PFSK-1 (cell line): ENCODE results near the gene GSG1.

Experiments
- FOXP2 ChIP-seq: optimal IDR thresholded peaks from 2 replicates; pipeline ENCODE3; 2011; ENCODE audit warnings: borderline replicate concordance, control low read depth, inconsistent platforms; ENCODE audit not compliant: insufficient read depth; ENCODE audit errors: extremely low read length, extremely low read depth
- POLR2AphosphoS5 ChIP-seq: IDR thresholded peaks from 2 replicates; pipeline ENCODE4 v1.6.1; 2012; ENCODE audit warnings: low read depth, mild to moderate bottlenecking, control low read depth, low read length, moderate library complexity
- REST ChIP-seq, 2 experiments: IDR thresholded peaks; 2 replicates each; pipeline versions ENCODE4 v1.6.1 to v1.8.0; 2011 to 2012; ENCODE audit warnings: low read depth in 2 of 2, low read length in 2 of 2, control low read depth in 1 of 2, inconsistent platforms in 1 of 2, mild to moderate bottlenecking in 1 of 2, moderate library complexity in 1 of 2; ENCODE audit not compliant: insufficient read depth in 1 of 2
- TAF1 ChIP-seq: IDR thresholded peaks from 2 replicates; pipeline ENCODE4 v1.6.1; 2012; ENCODE audit warnings: low read length, control low read depth, borderline replicate concordance; ENCODE audit not compliant: insufficient read depth

GRCh38 chr12:13087766-13088165, 15.7 kb downstream of the GSG1 start:
- TF ChIP-seq REST (IDR thresholded peaks at IDR 0.05; ENCODE audit: insufficient read depth in 1 of 2, low read depth in 2 of 2, low read length in 2 of 2) = no peak
- TF ChIP-seq TAF1 = no peak
- TF ChIP-seq FOXP2 = no peak
- no peak for TF ChIP-seq POLR2AphosphoS5
